Measurements from ENCODE around the gene SEMA4D. TPM values are rescaled to one million over a fixed set of nuclear protein-coding genes. Genes with fewer than 3 reads are reported as not detected.

Gene SEMA4D
- total and polyA plus RNA-seq, 2 experiments from 2014 or later: 9.4 to 10.4 TPM

GRCh38 chr9:89361816-89362646 lies 135.9 kb downstream of the SEMA4D start:
- DNase-seq (ENCODE audit: low spot score): no peak
- Histone ChIP-seq H3K79me2 (no peaks in the 10 kb centered on the region), H3K36me3 (replicated peaks; ENCODE audit: insufficient read depth, low read depth) (no peaks in the 10 kb centered on the region), H3K4me1 (ENCODE audit: insufficient read depth) (no peaks in the 10 kb centered on the region), H2AFZ (no peak overlapping the region), H4K20me1 (ENCODE audit: insufficient read depth, poor library complexity, severe bottlenecking) (no peaks in the 10 kb centered on the region), H3K4me2 (no peak overlapping the region), H3K9me3 (ENCODE audit: low read depth) (no peaks in the 10 kb centered on the region), H3K9me2 (replicated peaks; ENCODE audit: insufficient read depth) (no peaks in the 10 kb centered on the region), H3K27me3 (no peaks in the 10 kb centered on the region), H3K27ac (no peak overlapping the region), H3K4me3 (no peak overlapping the region)
- WGBS (ENCODE audit: low lambda C conversion rate, missing lambda C conversion rate): 91% methylated on average over 9 of the region's 9 CpGs
- no peak for TF ChIP-seq CTCF (IDR thresholded peaks at IDR 0.05; ENCODE audit: poor library complexity)

GRCh38 chr9:89361031-89361430 lies 136.9 kb downstream of the SEMA4D start:
- Histone ChIP-seq H3K4me3 (no peak overlapping the region), H3K4me2 (no peak overlapping the region), H3K27ac (no peak overlapping the region), H3K9me2 (replicated peaks; ENCODE audit: insufficient read depth) (no peaks in the 10 kb centered on the region), H2AFZ (no peak overlapping the region), H3K36me3 (replicated peaks; ENCODE audit: insufficient read depth, low read depth) (no peaks in the 10 kb centered on the region), H3K79me2 (no peaks in the 10 kb centered on the region), H4K20me1 (ENCODE audit: insufficient read depth, poor library complexity, severe bottlenecking) (no peaks in the 10 kb centered on the region), H3K4me1 (ENCODE audit: insufficient read depth) (no peaks in the 10 kb centered on the region), H3K9me3 (ENCODE audit: low read depth) (no peaks in the 10 kb centered on the region), H3K27me3 (no peaks in the 10 kb centered on the region)
- no peak for TF ChIP-seq EZH2 (IDR thresholded peaks at IDR 0.05; ENCODE audit: borderline replicate concordance)
- TF ChIP-seq CTCF (IDR thresholded peaks at IDR 0.05; ENCODE audit: poor library complexity): no peak
- TF ChIP-seq EZH2phosphoT487 (IDR thresholded peaks at IDR 0.05; ENCODE audit: low read depth, severe bottlenecking, unreplicated experiment): no peak
- WGBS (ENCODE audit: low lambda C conversion rate, missing lambda C conversion rate): 91% methylated on average over 6 of the region's 6 CpGs
- no peak for DNase-seq (ENCODE audit: low spot score)

GRCh38 chr9:89360465-89360864 lies 137.4 kb downstream of the SEMA4D start:
- H3K36me3 ChIP-seq (replicated peaks; ENCODE audit: insufficient read depth, low read depth): no peaks in the 10 kb centered on the region
- H3K79me2 ChIP-seq: no peaks in the 10 kb centered on the region
- DNase-seq (ENCODE audit: low spot score): no peak
- no peak overlapping the region for H2AFZ ChIP-seq
- H3K4me3 ChIP-seq: no peak overlapping the region
- H3K27me3 ChIP-seq: no peaks in the 10 kb centered on the region
- H3K4me1 ChIP-seq (ENCODE audit: insufficient read depth): no peaks in the 10 kb centered on the region
- no peak overlapping the region for H3K27ac ChIP-seq
- 70% methylated on average over 3 of the region's 3 CpGs for WGBS (ENCODE audit: low lambda C conversion rate, missing lambda C conversion rate)
- no peak overlapping the region for H3K4me2 ChIP-seq
- H3K9me3 ChIP-seq (ENCODE audit: low read depth): no peaks in the 10 kb centered on the region
- no peaks in the 10 kb centered on the region for H4K20me1 ChIP-seq (ENCODE audit: insufficient read depth, poor library complexity, severe bottlenecking)
- H3K9me2 ChIP-seq (replicated peaks; ENCODE audit: insufficient read depth): no peaks in the 10 kb centered on the region
- TF ChIP-seq EZH2 (IDR thresholded peaks at IDR 0.05; ENCODE audit: borderline replicate concordance) (no peak), CTCF (IDR thresholded peaks at IDR 0.05; ENCODE audit: poor library complexity) (no peak), EZH2phosphoT487 (IDR thresholded peaks at IDR 0.05; ENCODE audit: low read depth, severe bottlenecking, unreplicated experiment) (no peak)
